ENCODE results near the gene FBXL13. TPM values are rescaled to one million over a fixed set of nuclear protein-coding genes. Genes with fewer than 3 reads are reported as not detected.

The FBXL13 gene
- total RNA-seq, 2 donors from 2014 or later: 0.65 to 0.68 TPM

DNA sequence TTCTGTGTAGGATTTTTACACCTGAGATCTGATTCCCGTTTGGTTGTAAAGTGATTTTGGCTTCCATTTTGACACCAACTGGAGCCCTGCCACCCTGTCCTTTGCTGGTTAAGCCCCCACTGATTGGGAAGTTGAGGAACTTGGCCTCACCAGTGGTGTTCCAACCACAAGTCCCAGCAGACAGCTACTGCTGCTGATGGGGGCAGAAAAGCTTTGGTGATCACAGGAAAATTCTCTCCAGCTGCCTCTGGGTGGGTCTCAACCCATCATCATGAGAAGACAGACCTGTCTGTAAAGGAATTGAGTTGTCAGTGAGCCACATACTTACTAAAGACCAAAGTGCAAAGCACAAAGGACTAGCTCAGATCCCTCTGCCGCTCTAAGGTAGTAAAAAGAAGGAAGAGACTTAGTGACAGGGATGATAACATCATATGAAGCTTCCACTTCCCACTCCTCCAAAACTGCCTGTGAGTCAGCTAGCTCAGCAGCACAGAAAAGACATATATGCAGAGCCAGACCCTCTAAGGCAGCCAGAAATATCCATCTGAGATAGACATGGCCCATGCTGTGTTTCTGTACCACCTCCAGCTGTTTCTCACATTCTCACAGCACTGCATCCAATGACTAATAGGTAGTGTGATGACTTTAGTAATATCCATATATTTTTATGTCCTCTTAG lies 184.2 kb downstream of the FBXL13 start:
- DNase-seq: no peak
- intact Hi-C loops (cut with DNase I): no loop called here

DNA sequence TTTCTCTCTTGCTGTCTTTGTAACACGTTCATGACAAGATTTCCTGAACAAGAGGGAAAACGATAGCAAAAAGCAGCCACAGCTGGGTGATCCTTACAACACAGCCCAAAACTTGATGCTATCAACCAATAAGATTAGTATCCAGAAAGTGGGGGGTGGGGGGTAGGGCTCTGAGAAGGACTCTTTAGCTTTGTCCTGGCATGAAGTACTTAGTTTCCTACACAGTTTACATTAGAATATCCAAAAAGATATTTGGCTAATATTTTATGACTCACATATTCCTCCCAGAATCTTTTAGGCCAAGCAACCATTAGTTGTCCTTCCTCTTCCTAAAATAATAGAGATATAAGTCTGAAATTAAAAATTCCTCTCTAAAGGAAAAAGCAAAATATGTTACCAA lies 184.7 kb downstream of the FBXL13 start:
- intact Hi-C loops (cut with DNase I): no loop called here
- DNase-seq: no peak
- ATAC-seq: no peak

More for the DNA sequence above, 184.2 kb downstream of the FBXL13 start:
- peak in 1 of 2 donors; percentile 72 for ATAC-seq

DNA sequence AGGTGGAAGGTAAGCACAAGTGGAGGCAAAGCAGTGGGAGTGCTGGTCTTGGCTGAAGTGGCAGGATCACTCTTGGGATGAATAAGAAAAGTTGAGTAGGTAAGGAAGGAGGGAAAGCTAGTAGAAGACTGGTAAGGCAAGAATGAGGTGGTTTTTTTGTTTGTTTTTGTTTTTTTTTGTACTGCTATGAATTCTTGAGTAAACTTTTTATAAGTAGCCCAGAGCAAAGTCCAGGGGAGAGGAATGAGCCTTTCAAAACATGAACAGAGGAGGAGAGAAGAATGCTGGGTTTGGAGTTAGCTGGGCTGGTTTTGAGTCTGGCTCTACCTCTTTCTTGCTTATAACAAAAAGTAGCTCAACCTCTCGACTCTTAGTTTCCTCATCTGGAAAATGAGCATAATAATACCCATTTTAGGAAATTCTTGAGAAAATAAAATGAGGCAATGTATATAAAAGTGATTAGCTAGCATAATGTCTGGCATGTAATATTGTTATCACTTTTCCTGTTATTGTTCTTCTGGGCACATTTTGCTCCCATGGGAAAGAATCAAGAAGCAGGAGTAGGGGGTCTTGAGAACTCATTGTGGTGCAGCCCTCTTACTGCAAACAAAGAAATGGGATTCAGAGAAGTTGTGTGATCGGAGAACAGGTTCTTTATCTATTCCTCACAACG lies 185.9 kb downstream of the FBXL13 start:
- DNase-seq: no peak
- intact Hi-C loops (cut with DNase I): no loop called here
- ATAC-seq: no peak

DNA sequence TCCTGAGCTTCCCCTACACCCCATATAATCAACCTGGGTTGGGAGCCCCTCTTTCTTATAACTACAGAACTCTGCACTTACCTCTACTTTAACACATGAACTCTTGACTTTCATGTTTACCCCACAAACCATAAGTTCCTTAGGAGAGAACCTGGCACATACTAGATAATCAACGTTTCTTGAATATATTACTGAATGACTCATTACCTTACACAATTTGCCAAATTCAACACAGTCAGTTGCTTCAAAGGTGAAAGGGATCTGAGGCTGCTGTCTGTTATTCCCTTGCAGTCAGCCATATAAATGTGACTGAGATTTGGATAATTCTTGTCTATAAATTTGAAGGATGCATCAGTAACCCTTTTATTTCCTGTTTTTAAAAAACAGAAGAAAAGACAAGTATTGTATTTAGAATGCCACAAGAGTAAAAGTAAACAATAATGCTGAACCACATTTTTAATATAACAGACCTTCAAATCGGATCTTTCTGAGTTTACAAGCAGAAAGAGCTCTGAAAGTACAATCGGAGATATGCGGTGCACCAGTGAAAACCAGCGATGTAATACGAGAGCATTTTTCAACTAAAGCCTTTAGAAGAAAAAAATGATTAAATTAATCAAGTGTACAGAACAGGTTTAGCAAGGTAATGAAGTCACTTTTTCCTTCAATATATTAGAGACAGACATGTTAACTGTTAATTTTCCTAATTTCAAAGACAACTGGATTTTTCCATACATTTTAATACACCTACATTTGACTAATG lies 191.3 kb downstream of the FBXL13 start:
- ATAC-seq (peak in 1 of 2 donors; percentile 61), DNase-seq (no peak)
- intact Hi-C loops (cut with DNase I): no loop called here

DNA sequence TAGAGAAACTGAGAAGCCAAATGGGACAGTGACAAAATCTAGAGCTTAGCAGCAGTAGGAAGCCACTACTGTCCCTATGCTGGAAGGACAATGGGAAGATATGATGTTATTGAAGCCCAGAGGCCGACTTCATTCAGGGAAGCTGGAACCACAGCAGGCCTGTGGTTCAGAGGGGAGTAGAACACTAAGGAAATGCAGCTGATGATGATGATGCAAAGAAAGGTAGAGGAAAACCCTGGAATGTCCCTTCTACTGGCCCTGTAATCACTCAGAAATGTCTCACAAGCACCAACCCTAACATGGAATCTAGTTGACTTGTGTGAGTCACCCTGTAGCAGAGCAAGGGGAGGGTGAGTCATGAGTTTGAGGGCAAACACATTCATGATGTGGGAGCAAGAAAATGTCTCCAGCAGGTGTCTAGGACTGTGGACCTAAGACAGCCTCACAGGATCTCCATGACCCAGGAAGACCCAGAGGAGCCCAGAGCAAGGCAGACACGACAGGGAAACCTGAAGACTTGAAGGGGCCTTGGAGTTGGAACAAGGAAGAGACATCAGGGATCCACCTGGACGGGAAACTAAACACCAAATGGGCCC lies 198.8 kb downstream of the FBXL13 start:
- intact Hi-C loops (cut with DNase I): no loop called here
- ATAC-seq: peak in 1 of 2 donors; percentile 97
- no peak for DNase-seq

DNA sequence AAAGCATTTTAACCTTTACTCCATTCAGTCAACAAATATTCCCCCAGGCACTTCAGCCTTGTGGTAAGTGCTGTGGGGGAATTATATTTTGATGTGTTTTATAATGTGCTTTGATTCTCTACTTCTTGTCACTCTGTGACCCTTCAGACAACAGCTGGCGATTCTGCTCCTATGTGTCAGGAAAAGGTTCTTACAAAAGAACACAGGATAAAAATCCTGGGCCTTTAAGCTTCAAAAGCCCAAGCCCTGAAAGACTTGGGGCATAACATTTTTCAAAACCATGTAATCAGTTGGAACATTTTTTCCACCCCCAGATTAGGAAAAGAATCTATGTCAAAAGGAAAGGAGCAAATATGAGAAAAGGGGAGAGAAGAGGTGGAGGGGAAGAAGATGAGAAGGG lies 199.6 kb downstream of the FBXL13 start:
- ATAC-seq (no peak), DNase-seq (no peak)
- intact Hi-C loops (cut with DNase I): no loop called here

DNA sequence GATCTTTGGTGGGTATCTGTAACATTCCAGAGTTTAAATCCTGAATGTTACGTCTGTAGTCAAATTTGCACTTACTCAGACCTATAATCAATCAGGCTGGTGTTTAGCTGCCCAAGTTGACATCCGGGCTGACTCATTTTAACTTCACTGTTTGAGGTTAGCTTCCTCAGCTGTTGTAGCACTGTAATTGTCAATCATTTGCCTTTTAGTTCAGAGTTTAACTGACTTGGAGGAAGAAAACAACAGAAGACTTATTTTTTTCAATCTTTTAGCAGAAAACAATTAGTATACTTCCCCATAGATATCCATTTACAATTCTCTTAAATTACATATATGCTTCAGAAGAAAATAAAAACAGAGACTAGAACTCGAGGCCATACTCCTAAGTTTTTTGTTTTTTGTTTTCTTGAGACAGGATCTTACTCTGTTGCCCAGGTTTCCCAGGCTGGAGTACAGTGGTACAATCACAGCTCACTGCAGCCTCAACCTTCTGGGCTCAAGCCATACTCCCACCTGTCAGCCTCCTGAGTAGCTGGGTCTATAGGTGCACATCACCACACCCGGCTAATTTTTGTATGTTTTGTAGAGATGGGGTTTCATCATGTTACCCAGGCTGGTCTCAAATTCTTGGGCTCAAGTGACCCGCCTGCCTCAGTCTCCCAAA lies 200.3 kb downstream of the FBXL13 start:
- DNase-seq (no peak), ATAC-seq (no peak)
- intact Hi-C loops (cut with DNase I): no loop called here

DNA sequence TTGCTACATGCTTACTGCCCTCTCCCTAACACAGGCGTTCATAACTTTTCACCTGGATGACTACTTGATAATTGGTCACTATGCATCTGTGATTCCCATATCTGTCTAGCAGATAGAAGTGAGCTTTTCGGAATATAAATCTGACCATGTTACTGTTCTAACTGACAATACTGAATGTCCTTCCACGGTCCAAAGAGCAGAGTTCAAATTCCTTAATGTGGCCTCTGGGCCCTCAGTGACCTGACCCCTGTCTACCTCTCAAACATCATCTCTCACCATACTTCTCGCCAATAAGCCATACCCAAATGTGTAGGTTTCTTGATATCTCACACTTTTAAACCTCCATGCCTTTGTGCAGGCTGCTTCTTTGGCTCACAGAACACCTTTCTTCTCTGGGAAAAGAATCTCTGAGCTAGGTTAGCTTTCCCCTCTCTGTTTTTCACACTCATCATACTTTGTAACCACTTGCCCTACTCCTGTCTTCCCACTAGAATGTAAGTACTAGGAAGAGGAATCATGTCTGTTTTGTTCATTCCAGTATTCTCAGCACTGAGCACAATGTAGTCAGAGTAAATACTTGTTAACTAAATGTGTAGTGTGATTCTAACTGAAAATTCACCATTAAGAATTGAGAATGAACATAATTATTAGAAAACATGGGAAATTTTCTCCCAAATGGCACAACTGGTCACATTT lies 201.0 kb downstream of the FBXL13 start:
- intact Hi-C loops (cut with DNase I): no loop called here
- ATAC-seq (no peak), DNase-seq (no peak)

DNA sequence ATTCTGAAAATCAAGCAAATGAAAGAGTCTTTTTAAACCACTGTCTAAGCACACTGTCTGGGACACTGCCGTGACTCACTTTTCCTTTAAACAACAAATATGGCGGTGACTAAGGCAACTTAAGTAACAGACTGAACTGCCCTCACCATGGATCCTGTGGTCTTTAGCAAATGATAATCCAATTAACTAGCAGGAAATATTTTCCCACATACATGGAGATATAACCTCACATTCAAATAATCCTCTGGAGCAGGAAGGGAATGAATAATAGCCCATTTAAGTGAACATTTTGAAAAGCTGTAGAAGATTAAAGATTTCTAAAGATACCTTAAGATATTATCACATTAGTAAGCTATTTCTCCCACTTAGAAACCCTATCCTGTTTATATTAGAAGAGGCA lies 202.1 kb downstream of the FBXL13 start:
- intact Hi-C loops (cut with DNase I): no loop called here
- ATAC-seq (peak in 1 of 2 donors; percentile 49), DNase-seq (no peak)

DNA sequence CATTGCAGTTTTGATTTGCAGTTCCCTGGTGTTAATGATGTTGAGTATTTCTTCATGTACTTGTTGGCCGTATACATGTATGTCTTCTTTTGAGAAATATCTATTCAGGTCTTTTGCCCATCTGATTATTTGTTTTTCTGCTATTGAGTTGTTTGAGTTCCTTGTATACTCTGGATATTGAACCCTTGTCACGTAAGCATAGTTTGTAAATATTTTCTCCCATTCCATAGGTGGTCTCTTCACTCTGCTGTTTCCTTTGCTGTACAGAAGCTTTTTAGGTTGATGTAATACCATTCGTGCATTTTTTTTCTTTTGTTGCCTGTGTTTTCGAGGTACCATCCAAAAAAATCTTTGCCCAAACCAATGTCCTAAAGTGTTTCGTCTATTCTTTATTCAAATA lies 205.4 kb downstream of the FBXL13 start:
- ATAC-seq (no peak), DNase-seq (no peak)
- intact Hi-C loops (cut with DNase I): no loop called here

DNA sequence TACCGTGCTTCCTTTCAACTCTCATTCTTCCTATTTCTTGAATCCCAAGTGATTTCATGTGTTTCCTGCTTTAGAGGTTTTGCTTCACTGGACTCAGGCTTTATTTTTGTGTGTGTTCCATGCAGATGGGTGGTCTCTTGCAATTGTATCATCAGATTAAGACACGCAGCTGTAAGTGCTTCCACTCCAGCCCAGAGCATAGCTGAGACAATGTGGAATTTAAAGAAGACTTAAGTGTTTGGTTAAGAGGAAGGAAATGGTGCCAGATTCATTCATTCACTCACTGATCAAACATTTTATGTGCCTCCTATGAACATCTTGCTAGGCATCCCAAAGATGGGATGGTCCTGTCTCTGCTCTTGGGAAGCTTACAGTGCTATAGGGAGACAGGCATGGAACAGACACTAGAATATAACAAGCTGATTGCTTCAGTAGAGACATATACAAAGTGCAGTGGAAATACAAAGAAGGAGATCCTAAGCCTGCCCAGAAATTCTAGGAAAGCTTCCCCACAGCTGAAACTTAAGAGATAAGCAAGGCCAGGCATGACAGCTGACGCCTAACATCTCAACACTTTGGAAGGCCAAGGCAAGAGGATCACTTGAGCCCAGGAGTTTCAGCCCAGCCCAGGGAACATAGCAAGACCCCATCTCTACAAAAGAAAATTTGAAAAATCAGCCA lies 207.9 kb downstream of the FBXL13 start:
- ATAC-seq: no peak
- DNase-seq: no peak
- intact Hi-C loops (cut with DNase I): no loop called here

DNA sequence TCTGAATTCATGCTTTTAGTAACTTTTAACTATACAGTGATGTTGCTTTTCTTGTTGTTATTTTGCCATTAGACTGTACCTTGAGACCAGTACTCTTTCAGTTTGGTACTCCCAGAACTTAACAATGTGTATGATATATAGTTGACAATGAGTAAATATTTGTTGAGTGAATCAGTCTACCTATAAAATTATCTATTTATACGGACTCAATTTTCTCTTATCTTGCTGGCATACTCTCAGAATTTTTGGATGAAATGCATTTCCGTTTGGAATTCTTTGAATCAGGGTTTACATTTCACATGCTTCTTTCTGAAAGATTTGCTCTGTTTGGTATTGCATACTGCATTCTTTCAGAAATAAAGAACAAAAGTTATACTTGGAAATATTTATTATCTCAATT lies 209.6 kb downstream of the FBXL13 start:
- intact Hi-C loops (cut with DNase I): no loop called here
- DNase-seq: no peak
- no peak for ATAC-seq

DNA sequence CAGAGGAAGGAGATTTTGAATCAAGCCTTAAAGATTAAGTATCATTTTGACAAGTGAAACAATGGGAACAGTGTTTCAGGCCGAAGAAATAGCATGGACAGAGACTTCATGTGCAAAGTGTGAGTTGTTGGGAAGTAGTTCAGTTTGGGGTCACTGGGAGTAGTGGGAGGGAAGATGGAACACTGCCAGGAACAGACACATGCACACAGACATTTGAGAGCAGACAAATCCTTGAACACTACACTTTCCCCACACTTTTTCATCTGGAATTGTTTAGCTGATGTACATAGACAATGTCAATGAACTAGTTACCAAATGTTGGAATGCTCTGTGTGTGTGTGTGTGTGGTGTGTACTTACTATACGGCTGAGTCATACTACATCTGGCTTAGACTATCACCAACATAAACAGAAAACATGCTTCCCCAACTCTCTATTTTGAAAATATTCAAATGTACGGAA lies 214.2 kb downstream of the FBXL13 start:
- DNase-seq: no peak
- intact Hi-C loops (cut with DNase I): no loop called here
- ATAC-seq: no peak

DNA sequence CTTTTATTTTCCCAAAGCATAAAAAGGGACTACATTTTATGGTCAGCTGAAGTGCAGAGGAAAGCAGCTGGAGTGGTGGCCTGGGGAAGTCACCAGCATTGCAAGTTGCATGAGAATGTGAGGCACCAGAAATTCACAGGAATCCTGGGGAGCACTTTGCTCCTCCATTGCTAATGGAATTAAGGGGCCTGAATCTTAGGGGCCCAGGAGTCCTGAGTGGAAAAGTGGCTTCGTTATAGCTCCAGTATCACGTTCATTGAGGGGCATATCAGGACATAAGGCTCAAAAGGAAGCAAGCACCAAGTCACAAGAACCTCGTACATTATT lies 214.8 kb downstream of the FBXL13 start:
- intact Hi-C loops (cut with DNase I): no loop called here
- DNase-seq (no peak), ATAC-seq (no peak)

DNA sequence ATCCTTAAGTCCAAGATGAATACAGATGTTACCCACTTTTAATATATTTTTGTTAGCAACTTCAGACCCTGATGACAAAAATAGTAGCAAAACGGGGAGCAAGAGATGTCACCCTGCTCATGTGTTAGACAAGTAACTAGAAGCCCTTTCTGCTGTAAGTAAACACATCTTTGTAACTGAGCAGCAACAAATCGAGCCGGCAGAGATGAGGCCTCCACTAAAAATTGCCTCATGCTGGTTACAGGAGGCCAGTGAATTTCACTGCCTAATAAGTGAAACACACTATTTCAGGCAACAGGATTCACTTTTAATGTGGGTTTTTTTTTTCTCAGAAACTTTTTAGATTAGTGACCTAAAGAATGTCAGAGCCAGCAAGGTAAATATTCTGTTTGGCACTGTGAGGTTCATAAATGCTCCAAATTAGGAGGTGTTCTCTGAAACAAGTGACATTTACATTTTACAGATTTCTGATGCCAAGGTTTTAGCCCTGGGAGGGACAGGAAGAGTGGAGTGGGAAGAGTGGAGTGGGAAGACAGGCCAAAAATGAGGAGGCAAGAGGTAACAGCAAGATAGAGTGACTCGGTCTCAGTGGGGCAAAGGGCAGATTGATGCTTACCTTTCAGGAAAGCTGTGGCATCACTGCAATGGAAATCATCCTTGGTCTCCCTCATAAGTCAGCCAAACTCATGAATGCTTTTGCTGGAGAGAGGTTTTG lies 215.4 kb downstream of the FBXL13 start:
- intact Hi-C loops (cut with DNase I): no loop called here
- no peak for DNase-seq
- no peak for ATAC-seq

DNA sequence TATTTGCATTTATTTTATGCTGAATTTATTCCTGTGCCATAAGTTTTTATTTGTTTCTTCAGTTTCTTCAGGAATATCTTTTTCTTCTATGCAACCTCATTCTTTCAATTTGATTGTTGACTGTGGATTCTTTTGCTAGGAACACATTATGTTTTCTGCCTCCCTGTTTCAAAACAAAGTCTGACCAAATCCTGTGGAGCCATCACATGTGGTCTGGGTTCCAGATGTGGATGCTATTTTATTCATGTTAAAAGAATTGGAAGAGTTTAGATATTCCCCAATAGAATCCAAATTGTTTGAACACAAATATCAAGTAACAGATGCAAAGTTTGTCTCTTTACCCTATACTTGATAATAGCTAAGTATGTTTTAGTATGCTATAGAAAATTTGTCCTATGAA lies 218.6 kb downstream of the FBXL13 start:
- ATAC-seq (no peak), DNase-seq (no peak)
- intact Hi-C loops (cut with DNase I): no loop called here

DNA sequence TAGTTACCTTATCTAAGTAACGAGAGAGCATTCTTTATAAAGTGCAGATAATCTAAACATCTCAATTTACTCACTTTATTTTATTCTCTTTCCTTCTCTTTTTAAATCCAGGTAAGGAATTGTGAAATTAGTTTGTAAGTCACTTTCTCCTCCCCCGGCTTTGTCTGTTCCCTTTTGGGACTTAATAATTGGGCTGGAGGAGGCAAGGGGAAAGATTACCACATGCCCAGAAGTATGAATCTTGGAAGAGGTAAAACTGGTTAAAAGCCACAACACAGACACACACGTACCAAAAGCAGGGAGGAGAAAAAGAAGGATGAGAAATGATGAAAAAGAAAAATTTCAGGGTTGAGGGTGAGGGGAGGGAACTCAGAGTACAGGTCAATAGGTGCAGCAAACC lies 225.1 kb downstream of the FBXL13 start:
- DNase-seq (no peak), ATAC-seq (no peak)
- intact Hi-C loops (cut with DNase I): no loop called here

DNA sequence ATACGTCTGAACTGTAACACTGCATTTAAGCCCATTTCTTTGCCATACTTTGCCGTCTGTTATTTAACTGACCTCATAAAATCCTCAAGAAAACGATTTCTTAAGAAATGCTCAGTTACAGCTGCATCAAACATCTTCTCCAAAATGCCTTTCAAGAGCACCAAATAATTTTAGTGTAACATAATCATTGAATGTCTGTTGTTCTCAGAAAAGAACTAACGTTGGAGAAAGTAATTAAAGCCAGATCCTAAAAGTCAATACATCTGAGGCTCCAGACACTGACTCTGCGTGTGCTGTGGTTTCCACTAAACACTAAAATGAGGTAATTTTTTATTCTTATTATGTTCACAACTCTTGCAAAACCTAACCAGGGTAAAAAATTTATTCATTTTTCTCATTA lies 225.5 kb downstream of the FBXL13 start:
- DNase-seq: no peak
- no peak for ATAC-seq
- intact Hi-C loops (cut with DNase I): no loop called here

Data from left cardiac atrium (tissue), 4 donors.